ENCODE measurements around the gene FNDC3B. TPM values are rescaled to one million over a fixed set of nuclear protein-coding genes. Genes with fewer than 3 reads are reported as not detected.

Gene FNDC3B
- total and polyA plus RNA-seq, 2 of the 8 experiments (the other 6 are each of a cell fraction or from before 2014, with no cell fraction given) = 14.1 to 44.4 TPM

- TF ChIP-seq, protein P1, sequence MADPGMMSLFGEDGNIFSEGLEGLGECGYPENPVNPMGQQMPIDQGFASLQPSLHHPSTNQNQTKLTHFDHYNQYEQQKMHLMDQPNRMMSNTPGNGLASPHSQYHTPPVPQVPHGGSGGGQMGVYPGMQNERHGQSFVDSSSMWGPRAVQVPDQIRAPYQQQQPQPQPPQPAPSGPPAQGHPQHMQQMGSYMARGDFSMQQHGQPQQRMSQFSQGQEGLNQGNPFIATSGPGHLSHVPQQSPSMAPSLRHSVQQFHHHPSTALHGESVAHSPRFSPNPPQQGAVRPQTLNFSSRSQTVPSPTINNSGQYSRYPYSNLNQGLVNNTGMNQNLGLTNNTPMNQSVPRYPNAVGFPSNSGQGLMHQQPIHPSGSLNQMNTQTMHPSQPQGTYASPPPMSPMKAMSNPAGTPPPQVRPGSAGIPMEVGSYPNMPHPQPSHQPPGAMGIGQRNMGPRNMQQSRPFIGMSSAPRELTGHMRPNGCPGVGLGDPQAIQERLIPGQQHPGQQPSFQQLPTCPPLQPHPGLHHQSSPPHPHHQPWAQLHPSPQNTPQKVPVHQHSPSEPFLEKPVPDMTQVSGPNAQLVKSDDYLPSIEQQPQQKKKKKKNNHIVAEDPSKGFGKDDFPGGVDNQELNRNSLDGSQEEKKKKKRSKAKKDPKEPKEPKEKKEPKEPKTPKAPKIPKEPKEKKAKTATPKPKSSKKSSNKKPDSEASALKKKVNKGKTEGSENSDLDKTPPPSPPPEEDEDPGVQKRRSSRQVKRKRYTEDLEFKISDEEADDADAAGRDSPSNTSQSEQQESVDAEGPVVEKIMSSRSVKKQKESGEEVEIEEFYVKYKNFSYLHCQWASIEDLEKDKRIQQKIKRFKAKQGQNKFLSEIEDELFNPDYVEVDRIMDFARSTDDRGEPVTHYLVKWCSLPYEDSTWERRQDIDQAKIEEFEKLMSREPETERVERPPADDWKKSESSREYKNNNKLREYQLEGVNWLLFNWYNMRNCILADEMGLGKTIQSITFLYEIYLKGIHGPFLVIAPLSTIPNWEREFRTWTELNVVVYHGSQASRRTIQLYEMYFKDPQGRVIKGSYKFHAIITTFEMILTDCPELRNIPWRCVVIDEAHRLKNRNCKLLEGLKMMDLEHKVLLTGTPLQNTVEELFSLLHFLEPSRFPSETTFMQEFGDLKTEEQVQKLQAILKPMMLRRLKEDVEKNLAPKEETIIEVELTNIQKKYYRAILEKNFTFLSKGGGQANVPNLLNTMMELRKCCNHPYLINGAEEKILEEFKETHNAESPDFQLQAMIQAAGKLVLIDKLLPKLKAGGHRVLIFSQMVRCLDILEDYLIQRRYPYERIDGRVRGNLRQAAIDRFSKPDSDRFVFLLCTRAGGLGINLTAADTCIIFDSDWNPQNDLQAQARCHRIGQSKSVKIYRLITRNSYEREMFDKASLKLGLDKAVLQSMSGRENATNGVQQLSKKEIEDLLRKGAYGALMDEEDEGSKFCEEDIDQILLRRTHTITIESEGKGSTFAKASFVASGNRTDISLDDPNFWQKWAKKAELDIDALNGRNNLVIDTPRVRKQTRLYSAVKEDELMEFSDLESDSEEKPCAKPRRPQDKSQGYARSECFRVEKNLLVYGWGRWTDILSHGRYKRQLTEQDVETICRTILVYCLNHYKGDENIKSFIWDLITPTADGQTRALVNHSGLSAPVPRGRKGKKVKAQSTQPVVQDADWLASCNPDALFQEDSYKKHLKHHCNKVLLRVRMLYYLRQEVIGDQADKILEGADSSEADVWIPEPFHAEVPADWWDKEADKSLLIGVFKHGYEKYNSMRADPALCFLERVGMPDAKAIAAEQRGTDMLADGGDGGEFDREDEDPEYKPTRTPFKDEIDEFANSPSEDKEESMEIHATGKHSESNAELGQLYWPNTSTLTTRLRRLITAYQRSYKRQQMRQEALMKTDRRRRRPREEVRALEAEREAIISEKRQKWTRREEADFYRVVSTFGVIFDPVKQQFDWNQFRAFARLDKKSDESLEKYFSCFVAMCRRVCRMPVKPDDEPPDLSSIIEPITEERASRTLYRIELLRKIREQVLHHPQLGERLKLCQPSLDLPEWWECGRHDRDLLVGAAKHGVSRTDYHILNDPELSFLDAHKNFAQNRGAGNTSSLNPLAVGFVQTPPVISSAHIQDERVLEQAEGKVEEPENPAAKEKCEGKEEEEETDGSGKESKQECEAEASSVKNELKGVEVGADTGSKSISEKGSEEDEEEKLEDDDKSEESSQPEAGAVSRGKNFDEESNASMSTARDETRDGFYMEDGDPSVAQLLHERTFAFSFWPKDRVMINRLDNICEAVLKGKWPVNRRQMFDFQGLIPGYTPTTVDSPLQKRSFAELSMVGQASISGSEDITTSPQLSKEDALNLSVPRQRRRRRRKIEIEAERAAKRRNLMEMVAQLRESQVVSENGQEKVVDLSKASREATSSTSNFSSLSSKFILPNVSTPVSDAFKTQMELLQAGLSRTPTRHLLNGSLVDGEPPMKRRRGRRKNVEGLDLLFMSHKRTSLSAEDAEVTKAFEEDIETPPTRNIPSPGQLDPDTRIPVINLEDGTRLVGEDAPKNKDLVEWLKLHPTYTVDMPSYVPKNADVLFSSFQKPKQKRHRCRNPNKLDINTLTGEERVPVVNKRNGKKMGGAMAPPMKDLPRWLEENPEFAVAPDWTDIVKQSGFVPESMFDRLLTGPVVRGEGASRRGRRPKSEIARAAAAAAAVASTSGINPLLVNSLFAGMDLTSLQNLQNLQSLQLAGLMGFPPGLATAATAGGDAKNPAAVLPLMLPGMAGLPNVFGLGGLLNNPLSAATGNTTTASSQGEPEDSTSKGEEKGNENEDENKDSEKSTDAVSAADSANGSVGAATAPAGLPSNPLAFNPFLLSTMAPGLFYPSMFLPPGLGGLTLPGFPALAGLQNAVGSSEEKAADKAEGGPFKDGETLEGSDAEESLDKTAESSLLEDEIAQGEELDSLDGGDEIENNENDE (IDR thresholded peaks at IDR 0.05; ENCODE audit: insufficient replicate concordance, low read length) = no peak
- TF ChIP-seq BRCA1 (IDR thresholded peaks at IDR 0.05; ENCODE audit: low read depth, low read length) (no peak), ATF3 (IDR thresholded peaks at IDR 0.05; ENCODE audit: insufficient read depth, low read depth, low read length) (no peak), RAD21 (IDR thresholded peaks at IDR 0.05 in 1 of 2, conservative IDR thresholded peaks at IDR 0.05 in 1 of 2; ENCODE audit: low read depth in 2 of 2, low read length in 2 of 2) (no peak), ZNF274 (IDR thresholded peaks at IDR 0.05; ENCODE audit: borderline replicate concordance, extremely low read depth, low read length) (no peak), ATF2 (IDR thresholded peaks at IDR 0.05; ENCODE audit: low read length) (no peak), POU5F1 (IDR thresholded peaks at IDR 0.05; ENCODE audit: low read depth, low read length) (no peak), POLR2A (IDR thresholded peaks at IDR 0.05; ENCODE audit: control extremely low read depth in 1 of 2, low read depth in 2 of 2, low read length in 2 of 2) (no peak), NANOG (IDR thresholded peaks at IDR 0.05; ENCODE audit: insufficient read depth, low read depth, low read length, poor library complexity, severe bottlenecking) (no peak)
Observed at GRCh38 chr3:172062761-172063160, 23.4 kb downstream of the FNDC3B start (continued).
